HG03460 (cell line): ENCODE measurements around the gene TREH.
A peak's percentile ranks its signal among the peaks of the same experiment; 100 is the strongest.
"Not testable (repeated sequence)": the region's sequence is repeated elsewhere in the genome, so short reads cannot be mapped to it uniquely, and the experiment has no call there.

Experiments used
- ATAC-seq: cut with Tn5 transposase; IDR thresholded peaks from one replicate; pipeline ENCODE4 v1.9.1; 2021; ENCODE audit not compliant: unreplicated experiment

TREH gene

GRCh38 chr11:118615976-118616371 lies 63.5 kb downstream of the TREH start:
- ATAC-seq: no peak

- ATAC-seq: no peak
These were observed 64.0 kb downstream of the TREH start for GRCh38 chr11:118615282-118615975.

GRCh38 chr11:118614511-118614910 lies 64.9 kb downstream of the TREH start:
- no peak for ATAC-seq

- no peak for ATAC-seq
These were observed 67.1 kb downstream of the TREH start for GRCh38 chr11:118612378-118612777.

- not testable (repeated sequence) for ATAC-seq
These were observed 68.0 kb downstream of the TREH start for GRCh38 chr11:118611433-118611795.

- ATAC-seq: peak; percentile 47
These were observed 68.5 kb downstream of the TREH start for GRCh38 chr11:118610773-118611432.

- ATAC-seq: no peak
These were observed 69.2 kb downstream of the TREH start for GRCh38 chr11:118610225-118610772.

- ATAC-seq: no peak
These were observed 69.8 kb downstream of the TREH start for GRCh38 chr11:118609380-118610224.

GRCh38 chr11:118608360-118609227 lies 70.9 kb downstream of the TREH start:
- no peak for ATAC-seq

GRCh38 chr11:118607401-118608359 lies 71.8 kb downstream of the TREH start, which contains the start of gene PHLDB1:
Gene PHLDB1 (plus strand): TSS chr11:118607615. CDS start chr11:118613837, 6,222 bp downstream.
- ATAC-seq: no peak
